Lung (tissue), 12 donors: ENCODE measurements around the gene HYI. TPM values are rescaled to one million over a fixed set of nuclear protein-coding genes. Genes with fewer than 3 reads are reported as not detected.
"Not testable (repeated sequence)": the region's sequence is repeated elsewhere in the genome, so short reads cannot be mapped to it uniquely, and the experiment has no call there.

ENCODE experiments used
- ATAC-seq: fragments of 200-7000 bp; cut with Tn5 transposase; one replicate; pipeline ENCODE4 v1.9.1; 2020; ENCODE audit warnings: moderate number of reproducible peaks; ENCODE audit not compliant: insufficient read depth, low FRiP score
- DNase-seq, 3 donors: peaks; one replicate each; pipeline ENCODE4 v3.0.0-alpha.2; 2013 to 2017
- H3K27ac ChIP-seq, 2 donors: one replicate each; pipeline ENCODE4 v1.5.1; 2013; ENCODE audit warnings: mild to moderate bottlenecking in 2 of 2, moderate library complexity in 2 of 2, control low read depth in 1 of 2, inconsistent platforms in 1 of 2, low read depth in 1 of 2, low read length in 1 of 2
- H3K27me3 ChIP-seq, 3 donors: one replicate each; pipeline ENCODE4 v1.5.1; 2013; ENCODE audit warnings: low read length in 2 of 3; ENCODE audit not compliant: control insufficient read depth in 3 of 3, insufficient read depth in 3 of 3
- H3K36me3 ChIP-seq, 4 donors: one replicate each; pipeline ENCODE4 v1.5.1; 2013; ENCODE audit warnings: low read length in 4 of 4, mild to moderate bottlenecking in 1 of 4, moderate library complexity in 1 of 4; ENCODE audit not compliant: control insufficient read depth in 4 of 4, insufficient read depth in 4 of 4
- H3K4me1 ChIP-seq, 5 donors: one replicate each; pipeline ENCODE4 v1.5.1; 2013; ENCODE audit warnings: low read length in 5 of 5, mild to moderate bottlenecking in 2 of 5, moderate library complexity in 1 of 5; ENCODE audit not compliant: control insufficient read depth in 5 of 5, insufficient read depth in 5 of 5
- H3K4me3 ChIP-seq: one replicate; pipeline ENCODE4 v1.5.1; 2013; ENCODE audit warnings: mild to moderate bottlenecking, control low read depth, moderate library complexity
- H3K9ac ChIP-seq, 2 donors: one replicate each; pipeline ENCODE4 v1.5.1; 2013; ENCODE audit warnings: low read length in 2 of 2, control low read depth in 1 of 2; ENCODE audit not compliant: insufficient read depth in 1 of 2
- H3K9me3 ChIP-seq, 4 donors: one replicate each; pipeline ENCODE4 v1.5.1; 2013; ENCODE audit warnings: low read length in 3 of 4, mild to moderate bottlenecking in 1 of 4, moderate library complexity in 1 of 4; ENCODE audit not compliant: control insufficient read depth in 4 of 4, insufficient read depth in 3 of 4
- CTCF ChIP-seq: IDR thresholded peaks from 2 replicates; pipeline ENCODE4 v1.5.1; 2012; ENCODE audit warnings: mild to moderate bottlenecking; ENCODE audit errors: control extremely low read depth, extremely low read depth
- WGBS, 2 donors: extraction: QIAGEN DNeasy Blood & Tissue Kit; methylation state at CpG; one replicate each; pipeline ENCODE4 v1.1.7; 2013; 5-methylcytosine and 5-hydroxymethylcytosine counted together
- polyA plus RNA-seq, 2 donors: library from polyadenylated mRNA; stranded (reverse); fragments of 200-250 nt; gene quantifications; one replicate each; pipeline ENCODE4 v1.2.1, GENCODE V29; 2013
- total RNA-seq, 2 donors: library from RNA; depleted of rRNA in 1 of 2; stranded (reverse); fragments of >200 nt in 1 of 2; gene quantifications; one replicate each; pipeline ENCODE4 v1.2.1, GENCODE V29; 2014 to 2021
- donor health status: control.
- donor health status: control.
- donor health status: Bipolar disorder and iron deficiency.
- donor health status: healthy.
- donor health status: DM: yes; HTN: yes; CAD: no.

HYI gene
- total and polyA plus RNA-seq, 4 donors = 35.8 to 103 (median 69.4) TPM

GRCh38 chr1:43473463-43473862, 19.7 kb upstream of the HYI start:
- H3K36me3 ChIP-seq = no peaks in the 10 kb centered on the region
- H3K4me1 ChIP-seq = peaks cover 0 to 2% (median 0%) of the 10 kb centered on the region in 5 donors
- H3K27ac ChIP-seq = no peak overlapping the region
- H3K9ac ChIP-seq = no peak overlapping the region
- no peaks in the 10 kb centered on the region for H3K9me3 ChIP-seq
- TF ChIP-seq CTCF = no peak
- no peak overlapping the region for H3K4me3 ChIP-seq
- DNase-seq = no peak
- ATAC-seq = no peak
- H3K27me3 ChIP-seq = no peaks in the 10 kb centered on the region
- WGBS, 2 donors = 84 to 87% methylated on average over 4 of the region's 4 CpGs

GRCh38 chr1:43472463-43473151, 18.9 kb upstream of the HYI start:
- H3K36me3 ChIP-seq, H3K9ac ChIP-seq, H3K4me3 ChIP-seq, H3K4me1 ChIP-seq, DNase-seq, ATAC-seq, H3K27me3 ChIP-seq, H3K9me3 ChIP-seq, H3K27ac ChIP-seq: not testable (repeated sequence)
- 60 to 63% methylated on average over 5 of the region's 6 CpGs for WGBS, 2 donors

GRCh38 chr1:43472087-43472462, 18.3 kb upstream of the HYI start:
- Histone ChIP-seq H3K9ac (no peak overlapping the region), H3K27ac (no peak overlapping the region), H3K9me3 (no peaks in the 10 kb centered on the region), H3K36me3 (no peaks in the 10 kb centered on the region), H3K4me1 (peaks cover 0 to 2% (median 0%) of the 10 kb centered on the region in 5 donors), H3K4me3 (no peak overlapping the region), H3K27me3 (no peaks in the 10 kb centered on the region)
- TF ChIP-seq CTCF = no peak
- 94 to 95% methylated on average over 5 of the region's 5 CpGs for WGBS, 2 donors
- DNase-seq (no peak), ATAC-seq (no peak)

- H3K27me3 ChIP-seq = no peaks in the 10 kb centered on the region
- no peaks in the 10 kb centered on the region for H3K9me3 ChIP-seq
- H3K36me3 ChIP-seq = no peaks in the 10 kb centered on the region
- H3K27ac ChIP-seq = no peak overlapping the region
- DNase-seq (no peak), ATAC-seq (no peak)
- TF ChIP-seq CTCF = no peak
- WGBS, 2 donors = 86 to 95% methylated on average over 1 of the region's 1 CpG
- no peak overlapping the region for H3K4me3 ChIP-seq
- no peak overlapping the region for H3K9ac ChIP-seq
- H3K4me1 ChIP-seq = peaks cover 0 to 2% (median 0%) of the 10 kb centered on the region in 5 donors
Measured at GRCh38 chr1:43469932-43470331, 16.2 kb upstream of the HYI start.
